Measurements from ENCODE around the gene CCDC70.

GRCh38 chr13:51848674-51849073 lies 13.1 kb upstream of the CCDC70 start:
- TF ChIP-seq CTCF (IDR thresholded peaks at IDR 0.05; ENCODE audit: insufficient read depth, low read depth, low read length) (no peak), EZH2 (IDR thresholded peaks at IDR 0.05; ENCODE audit: insufficient read depth, low read length) (no peak)

Measured in astrocyte (in vitro differentiated cells and primary cell).